Measurements from ENCODE around the gene AGRN.

AGRN gene

DNA sequence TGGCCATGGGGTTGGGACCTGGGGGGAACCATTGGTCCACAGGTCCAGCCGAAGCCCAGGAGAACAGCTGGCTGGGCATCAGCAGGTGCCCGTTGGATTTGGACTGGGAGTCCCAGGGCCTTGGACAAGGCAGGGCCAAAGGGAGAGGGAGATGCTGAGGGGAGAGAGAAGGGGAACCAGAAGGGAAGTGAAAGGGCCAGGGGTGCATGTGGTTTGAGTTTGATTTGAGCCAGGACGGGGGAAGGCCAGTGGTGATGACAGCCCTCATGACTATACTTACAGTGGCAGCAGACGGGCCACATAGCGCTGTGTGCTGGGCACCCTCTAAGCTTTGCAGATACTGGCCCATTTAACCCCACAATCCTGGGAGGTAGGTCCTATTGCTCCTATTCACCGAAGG lies 18.8 kb downstream of the AGRN start:
- DNase-seq (ENCODE audit: low read depth), result no peak

DNA sequence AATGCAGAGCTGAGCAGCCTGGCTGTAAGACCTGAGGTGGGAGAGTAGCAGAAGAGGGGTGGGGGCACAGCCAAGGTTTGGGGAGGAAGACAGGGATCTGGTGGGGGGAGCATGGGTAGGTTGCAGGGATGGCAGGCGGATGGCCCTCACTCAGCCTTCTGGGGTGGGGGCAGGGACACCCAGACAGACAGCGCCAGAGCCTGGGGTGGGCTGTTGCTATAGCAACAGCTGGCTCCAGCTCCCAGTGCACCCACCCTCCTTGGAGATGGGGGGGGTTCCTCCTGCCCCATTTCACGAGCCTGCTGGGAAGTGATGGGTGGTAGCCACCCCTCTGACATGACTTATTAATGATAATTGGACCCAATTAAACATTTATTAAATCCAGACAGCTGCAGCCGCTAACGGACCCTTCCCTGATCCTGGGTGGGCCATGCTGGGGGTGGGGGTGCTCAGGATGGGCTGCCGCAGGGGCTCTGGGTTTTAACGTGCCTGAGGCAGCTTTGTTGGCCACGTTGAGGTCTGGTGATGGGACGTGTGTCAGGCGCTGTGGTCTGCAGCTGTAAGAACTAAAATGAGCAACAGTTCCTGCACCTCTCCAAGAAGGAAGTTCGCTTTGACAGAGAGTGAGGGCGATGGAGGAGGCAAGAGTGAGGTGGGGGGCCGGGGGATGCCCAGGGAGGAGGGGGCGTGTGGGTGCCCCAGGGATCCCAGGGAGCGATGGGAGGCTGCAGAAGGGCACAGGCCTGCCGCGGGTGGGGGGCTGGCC lies 19.4 kb downstream of the AGRN start:
- no peak for DNase-seq (ENCODE audit: low read depth)

DNA sequence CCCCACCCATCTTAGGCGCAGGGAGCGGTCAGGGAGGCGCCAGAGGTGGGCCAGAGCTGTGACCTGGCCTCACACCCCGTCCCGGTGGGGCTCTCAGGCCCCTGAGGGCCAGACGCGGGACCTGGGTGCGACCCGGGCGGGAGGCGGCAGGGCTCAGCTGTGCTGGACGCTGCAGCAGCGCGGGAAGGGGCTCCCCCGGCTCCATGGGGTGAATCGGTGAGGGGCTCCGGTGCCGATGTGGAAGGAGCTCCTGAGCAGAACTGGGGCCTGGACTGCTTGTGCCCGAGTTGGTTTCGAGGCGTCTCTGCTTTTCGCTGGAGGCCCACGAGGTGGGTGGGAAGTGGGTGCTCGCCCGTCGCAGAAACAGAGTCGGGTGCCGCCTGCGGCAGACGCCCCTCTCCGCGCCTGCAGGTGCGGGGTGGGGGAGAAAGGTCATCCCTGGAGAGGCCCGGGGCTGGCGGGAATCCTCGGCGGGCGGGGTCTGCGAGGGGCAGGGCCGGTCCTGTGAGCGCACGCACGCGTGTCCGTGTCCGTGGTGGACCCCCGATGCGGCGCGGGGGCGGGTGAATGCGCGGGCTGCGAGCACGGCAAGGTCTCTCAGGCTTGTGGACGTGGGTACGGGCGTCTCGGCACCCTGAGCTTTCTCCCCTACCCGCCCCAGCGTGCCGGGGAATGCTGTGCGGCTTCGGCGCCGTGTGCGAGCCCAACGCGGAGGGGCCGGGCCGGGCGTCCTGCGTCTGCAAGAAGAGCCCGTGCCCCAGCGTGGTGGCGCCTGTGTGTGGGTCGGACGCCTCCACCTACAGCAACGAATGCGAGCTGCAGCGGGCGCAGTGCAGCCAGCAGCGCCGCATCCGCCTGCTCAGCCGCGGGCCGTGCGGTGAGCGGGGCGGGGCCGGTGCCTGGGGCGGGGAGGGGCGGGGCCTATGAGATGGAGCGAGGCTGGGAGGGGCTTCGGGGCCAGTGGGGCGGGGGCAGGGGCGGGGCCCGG lies 20.4 kb downstream of the AGRN start:
- no peak for DNase-seq (ENCODE audit: low read depth)

DNA sequence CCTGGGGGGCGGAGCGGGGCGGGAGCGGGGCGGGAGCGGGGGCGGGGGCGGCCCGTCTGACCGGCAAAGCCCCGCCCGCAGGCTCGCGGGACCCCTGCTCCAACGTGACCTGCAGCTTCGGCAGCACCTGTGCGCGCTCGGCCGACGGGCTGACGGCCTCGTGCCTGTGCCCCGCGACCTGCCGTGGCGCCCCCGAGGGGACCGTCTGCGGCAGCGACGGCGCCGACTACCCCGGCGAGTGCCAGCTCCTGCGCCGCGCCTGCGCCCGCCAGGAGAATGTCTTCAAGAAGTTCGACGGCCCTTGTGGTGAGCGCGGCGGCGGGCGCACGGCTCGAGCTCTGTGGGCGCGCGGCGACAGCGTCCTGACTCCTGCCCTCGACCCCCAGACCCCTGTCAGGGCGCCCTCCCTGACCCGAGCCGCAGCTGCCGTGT lies 21.2 kb downstream of the AGRN start:
- no peak for DNase-seq (ENCODE audit: low read depth)

DNA sequence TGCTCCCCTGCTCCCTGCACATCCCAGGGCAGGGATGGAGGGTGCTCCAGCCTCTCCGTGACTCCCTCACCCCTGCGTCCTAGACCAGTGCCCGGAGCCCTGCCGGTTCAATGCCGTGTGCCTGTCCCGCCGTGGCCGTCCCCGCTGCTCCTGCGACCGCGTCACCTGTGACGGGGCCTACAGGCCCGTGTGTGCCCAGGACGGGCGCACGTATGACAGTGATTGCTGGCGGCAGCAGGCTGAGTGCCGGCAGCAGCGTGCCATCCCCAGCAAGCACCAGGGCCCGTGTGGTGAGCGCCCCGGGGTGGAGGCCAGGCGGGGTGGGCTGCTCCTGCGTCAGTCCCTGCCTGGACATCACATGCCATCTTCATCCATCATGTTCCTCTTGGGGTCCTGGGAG lies 22.0 kb downstream of the AGRN start:
- DNase-seq (ENCODE audit: low read depth), result no peak

DNA sequence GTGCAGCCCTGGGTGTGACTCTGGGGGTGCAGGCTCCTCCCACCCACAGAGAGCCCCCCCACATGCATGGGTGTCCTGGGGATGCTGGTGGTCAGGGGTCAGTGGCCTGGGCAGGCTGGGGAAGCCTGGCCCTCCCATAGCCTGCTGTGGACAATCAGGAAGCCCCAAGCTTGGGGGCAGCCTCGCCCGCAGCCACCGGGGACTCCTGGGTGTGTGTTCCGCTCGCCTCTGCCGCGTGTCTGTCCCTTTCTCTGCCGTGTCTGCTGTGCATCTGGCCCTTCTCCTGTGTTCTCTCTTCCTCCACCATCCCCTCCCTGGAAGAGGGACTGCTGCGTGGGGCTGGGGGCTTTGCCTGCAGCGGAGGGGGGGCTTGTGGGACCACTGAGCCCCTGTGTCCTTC lies 22.9 kb downstream of the AGRN start:
- no peak for DNase-seq (ENCODE audit: low read depth)

DNA sequence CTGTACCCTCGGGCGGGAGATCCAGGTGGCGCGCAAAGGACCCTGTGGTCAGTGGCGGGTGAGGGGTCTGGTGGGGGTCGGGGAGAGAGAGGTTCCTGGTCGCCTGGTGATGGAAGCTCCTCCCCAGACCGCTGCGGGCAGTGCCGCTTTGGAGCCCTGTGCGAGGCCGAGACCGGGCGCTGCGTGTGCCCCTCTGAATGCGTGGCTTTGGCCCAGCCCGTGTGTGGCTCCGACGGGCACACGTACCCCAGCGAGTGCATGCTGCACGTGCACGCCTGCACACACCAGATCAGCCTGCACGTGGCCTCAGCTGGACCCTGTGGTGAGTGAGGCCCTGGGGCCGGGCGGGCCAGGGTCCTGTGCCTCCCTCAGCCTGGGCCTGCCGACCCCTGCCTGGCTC lies 23.5 kb downstream of the AGRN start:
- DNase-seq (ENCODE audit: low read depth), result no peak

DNA sequence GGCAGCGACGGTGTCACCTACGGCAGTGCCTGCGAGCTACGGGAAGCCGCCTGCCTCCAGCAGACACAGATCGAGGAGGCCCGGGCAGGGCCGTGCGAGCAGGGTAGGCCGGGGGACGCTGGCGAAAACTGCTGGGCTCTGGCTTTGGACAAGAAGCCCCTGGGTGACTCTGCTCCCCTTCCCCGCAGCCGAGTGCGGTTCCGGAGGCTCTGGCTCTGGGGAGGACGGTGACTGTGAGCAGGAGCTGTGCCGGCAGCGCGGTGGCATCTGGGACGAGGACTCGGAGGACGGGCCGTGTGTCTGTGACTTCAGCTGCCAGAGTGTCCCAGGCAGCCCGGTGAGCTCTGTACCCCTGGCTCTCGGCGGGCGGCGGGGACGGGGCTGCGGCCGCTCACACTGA lies 24.0 kb downstream of the AGRN start:
- DNase-seq (ENCODE audit: low read depth), result no peak

DNA sequence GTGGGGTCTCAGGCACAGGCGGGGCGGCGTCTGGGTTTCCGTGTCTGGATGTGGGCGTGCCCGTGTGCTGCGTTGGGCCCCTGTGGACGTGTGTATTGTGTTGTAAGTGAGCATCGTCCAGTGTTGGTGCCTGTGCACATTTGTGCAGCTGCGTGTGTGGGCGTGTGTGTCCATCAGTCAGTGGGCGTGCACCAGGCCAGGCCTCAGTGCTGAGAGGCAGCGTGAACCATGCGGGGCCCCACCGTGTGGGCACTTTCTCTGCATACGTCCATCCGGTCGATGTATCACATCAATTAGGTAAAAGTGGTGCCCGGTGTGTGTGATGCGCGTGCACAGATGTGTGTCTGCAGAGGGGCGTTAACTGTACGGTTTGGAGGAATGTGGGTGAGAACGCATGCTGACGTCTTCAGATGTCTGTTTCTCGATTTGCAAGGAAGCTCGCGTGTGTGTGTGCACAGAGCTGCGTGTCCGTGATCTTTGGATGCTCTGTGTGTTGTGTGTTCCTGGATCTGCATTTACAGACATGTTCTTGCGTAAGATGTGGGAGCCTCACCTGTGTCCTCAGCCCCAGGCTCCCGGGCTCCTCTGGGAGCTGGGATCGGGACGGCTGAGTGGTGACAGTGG lies 24.6 kb downstream of the AGRN start:
- no peak for DNase-seq (ENCODE audit: low read depth)

DNA sequence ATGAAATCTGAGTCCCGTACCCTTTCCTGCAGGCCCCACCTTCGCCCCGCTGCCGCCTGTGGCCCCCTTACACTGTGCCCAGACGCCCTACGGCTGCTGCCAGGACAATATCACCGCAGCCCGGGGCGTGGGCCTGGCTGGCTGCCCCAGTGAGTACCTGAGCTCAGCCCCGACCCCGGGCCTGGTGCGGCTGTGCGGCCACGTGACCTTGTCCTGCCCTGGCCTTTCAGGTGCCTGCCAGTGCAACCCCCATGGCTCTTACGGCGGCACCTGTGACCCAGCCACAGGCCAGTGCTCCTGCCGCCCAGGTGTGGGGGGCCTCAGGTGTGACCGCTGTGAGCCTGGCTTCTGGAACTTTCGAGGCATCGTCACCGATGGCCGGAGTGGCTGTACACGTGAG lies 25.2 kb downstream of the AGRN start:
- DNase-seq (ENCODE audit: low read depth), result no peak

DNA sequence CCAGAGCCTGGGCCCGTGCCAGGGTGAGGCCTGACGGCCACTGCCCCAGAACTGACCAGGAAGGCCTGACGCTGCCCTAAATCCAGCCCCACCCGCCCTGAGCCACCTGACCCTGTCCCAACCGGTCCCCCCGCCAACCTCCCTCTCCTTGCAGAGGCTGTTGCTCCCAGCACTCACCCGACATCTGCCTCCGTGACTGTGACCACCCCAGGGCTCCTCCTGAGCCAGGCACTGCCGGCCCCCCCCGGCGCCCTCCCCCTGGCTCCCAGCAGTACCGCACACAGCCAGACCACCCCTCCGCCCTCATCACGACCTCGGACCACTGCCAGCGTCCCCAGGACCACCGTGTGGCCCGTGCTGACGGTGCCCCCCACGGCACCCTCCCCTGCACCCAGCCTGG lies 26.3 kb downstream of the AGRN start:
- DNase-seq (ENCODE audit: low read depth), result no peak

DNA sequence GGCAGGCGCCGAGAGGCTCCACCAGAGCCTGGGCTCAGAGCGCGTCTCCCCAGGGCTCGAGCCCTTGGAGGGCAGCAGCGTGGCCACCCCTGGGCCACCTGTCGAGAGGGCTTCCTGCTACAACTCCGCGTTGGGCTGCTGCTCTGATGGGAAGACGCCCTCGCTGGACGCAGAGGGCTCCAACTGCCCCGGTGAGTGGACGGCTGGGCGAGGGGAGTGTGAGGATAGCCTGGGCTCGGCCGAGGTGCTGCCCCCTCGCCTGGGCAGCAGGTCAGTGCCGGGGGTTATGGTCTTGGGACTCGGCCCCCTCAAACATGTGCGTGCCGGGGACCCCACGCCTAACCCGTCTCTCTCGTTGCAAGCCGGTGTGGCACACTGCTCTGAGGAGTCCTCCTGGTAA lies 26.8 kb downstream of the AGRN start:
- DNase-seq (ENCODE audit: low read depth), result no peak

DNA sequence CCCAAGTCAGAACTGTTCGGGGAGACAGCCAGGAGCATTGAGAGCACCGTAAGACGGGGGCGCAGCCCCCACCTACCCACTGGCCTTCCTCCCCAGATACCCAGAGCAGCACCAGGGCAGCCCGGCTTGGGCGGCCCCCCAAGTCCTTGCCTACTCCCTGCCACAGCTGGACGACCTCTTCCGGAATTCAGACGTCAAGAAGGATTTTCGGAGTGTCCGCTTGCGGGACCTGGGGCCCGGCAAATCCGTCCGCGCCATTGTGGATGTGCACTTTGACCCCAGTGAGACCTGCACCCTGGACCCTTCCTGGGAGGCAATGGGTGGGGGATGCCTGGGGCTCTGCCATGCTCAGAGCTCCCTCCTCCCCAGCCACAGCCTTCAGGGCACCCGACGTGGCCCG lies 27.5 kb downstream of the AGRN start:
- no peak for DNase-seq (ENCODE audit: low read depth)

DNA sequence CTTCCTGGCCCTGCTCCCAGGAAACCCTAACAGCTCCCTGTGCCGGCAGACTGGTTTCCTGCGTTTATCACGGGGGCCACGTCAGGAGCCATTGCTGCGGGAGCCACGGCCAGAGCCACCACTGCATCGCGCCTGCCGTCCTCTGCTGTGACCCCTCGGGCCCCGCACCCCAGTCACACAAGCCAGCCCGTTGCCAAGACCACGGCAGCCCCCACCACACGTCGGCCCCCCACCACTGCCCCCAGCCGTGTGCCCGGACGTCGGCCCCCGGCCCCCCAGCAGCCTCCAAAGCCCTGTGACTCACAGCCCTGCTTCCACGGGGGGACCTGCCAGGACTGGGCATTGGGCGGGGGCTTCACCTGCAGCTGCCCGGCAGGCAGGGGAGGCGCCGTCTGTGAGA lies 28.0 kb downstream of the AGRN start:
- DNase-seq (ENCODE audit: low read depth), result no peak

DNA sequence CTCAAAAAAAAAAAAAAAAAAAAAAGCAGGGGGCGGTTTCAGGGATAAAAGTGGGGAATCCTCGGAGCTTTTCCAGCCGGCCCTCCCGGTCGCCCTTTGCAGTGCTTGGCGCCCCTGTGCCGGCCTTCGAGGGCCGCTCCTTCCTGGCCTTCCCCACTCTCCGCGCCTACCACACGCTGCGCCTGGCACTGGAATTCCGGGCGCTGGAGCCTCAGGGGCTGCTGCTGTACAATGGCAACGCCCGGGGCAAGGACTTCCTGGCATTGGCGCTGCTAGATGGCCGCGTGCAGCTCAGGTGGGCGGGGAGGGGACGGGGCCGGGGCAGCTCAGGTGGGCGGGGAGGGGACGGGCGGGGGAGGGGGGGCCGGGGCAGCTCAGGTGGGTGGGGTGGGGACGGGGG lies 28.8 kb downstream of the AGRN start:
- no peak for DNase-seq (ENCODE audit: low read depth)

DNA sequence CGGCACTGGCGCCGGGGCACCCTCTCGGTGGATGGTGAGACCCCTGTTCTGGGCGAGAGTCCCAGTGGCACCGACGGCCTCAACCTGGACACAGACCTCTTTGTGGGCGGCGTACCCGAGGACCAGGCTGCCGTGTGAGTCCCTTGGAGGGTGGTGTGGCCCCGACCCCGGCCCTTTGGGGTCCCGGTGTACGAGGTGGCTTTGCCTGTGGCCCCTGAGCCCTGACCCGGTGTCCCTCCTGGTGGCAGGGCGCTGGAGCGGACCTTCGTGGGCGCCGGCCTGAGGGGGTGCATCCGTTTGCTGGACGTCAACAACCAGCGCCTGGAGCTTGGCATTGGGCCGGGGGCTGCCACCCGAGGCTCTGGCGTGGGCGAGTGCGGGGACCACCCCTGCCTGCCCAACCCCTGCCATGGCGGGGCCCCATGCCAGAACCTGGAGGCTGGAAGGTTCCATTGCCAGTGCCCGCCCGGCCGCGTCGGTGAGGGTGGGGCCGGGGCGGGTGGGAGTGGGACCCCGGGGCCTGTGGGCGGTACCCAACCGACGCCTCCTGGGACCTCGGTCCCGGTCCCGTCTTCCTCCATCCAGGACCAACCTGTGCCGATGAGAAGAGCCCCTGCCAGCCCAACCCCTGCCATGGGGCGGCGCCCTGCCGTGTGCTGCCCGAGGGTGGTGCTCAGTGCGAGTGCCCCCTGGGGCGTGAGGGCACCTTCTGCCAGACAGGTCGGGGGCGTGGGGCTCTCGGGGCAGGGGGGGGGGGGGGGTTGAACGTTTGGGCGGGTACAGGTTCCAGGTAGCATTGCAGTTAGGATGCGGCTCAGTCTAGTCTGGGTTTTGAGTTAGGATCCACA lies 29.6 kb downstream of the AGRN start:
- DNase-seq (ENCODE audit: low read depth), result no peak

DNA sequence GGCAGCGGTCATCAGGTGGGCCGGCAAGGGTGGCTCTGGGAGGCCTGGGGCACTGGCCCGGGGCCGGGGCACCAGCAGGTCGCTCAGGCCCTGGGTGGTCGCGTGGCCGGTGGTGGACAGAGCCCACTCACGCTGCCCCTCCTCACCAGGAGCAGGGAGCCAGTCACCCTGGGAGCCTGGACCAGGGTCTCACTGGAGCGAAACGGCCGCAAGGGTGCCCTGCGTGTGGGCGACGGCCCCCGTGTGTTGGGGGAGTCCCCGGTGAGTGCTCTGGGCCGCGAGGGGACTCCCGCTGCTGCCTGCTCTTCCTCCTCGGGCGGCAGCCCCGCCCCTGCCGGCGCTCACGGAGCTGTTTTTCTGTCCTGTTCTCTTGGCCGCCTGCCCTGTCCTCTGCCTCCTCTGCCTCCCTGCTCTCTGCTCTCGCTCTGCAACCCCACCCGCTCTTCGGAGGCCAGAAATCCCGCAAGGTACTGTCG lies 30.7 kb downstream of the AGRN start:
- DNase-seq (ENCODE audit: low read depth), result no peak

DNA sequence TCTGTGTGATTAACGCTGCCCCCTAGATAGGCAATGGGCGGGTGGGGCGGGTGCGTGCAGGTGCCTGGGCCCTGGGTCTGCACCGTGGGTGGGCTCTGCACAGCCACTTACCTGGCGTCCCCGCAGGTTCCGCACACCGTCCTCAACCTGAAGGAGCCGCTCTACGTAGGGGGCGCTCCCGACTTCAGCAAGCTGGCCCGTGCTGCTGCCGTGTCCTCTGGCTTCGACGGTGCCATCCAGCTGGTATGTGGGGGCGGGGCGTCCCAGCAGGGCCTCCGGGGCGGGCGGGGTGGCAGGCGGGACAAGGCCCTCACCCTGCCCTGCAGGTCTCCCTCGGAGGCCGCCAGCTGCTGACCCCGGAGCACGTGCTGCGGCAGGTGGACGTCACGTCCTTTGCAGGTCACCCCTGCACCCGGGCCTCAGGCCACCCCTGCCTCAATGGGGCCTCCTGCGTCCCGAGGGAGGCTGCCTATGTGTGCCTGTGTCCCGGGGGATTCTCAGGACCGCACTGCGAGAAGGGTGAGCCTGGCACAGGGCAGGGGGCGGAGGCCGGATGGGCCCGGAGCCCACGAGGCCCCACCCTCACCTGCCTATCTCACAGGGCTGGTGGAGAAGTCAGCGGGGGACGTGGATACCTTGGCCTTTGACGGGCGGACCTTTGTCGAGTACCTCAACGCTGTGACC lies 31.3 kb downstream of the AGRN start:
- no peak for DNase-seq (ENCODE audit: low read depth)

DNA sequence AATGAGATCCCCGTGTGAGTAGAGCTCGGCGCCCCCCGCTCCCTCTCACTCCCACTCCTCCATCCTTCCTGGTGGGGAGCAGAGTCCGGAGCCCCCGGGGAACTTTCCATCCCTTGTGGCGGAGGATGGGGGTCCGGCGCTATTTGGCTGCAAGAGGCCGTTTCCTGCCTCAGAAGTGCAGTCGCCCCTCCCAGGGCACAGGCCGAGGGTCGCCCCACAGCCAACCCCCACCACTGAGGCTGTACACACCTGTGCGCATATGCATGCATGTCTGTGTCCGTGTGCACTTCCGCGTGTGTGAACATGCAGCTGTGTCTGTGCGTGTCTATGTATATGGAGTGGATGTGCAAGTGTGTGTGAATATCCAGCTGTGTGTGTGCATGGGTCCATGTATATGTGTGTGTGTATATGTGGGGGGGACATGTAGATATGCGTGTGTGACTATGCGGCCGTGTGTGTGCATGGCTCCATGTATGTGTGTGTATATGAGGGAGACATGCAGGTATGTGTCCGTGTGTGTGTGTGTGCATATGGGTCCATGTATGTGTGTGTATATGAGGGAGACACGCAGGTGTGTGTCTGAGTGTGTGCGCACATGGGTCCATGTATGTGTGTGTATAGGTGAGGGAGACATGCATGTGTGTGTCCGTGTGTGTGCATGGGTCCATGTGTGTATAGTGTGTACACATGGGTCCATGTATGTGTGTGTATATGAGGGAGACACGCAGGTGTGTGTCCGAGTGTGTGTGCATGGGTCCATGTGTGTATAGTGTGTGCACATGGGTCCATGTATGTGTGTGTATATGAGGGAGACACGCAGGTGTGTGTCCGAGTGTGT lies 32.3 kb downstream of the AGRN start:
- no peak for DNase-seq (ENCODE audit: low read depth)

DNA sequence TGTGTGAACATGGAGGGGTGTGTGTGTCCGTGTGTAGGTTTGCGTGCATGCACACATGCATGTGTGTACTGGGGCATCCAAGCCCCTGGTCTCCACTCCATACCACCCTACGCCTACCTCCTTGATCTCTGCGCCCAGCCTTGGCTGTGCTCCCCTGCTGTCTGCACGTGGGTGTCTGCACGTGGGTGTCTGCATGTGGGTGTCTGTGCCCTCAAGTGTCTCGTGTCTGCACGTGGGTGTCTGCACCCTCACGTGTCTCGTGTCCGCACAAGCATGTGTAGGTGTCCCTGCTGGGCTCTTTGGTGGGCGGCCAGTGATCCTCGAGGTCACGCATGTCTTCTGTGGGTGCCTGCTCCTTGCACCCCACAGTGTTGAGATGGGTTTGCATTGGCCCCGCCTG lies 33.1 kb downstream of the AGRN start:
- no peak for DNase-seq (ENCODE audit: low read depth)
